Activated CD4-positive, alpha-beta T cell treated with anti-CD3 and anti-CD28 coated beads, Interleukin-2, amount 50 U/mL, for 1 hour (primary cell): Measurements from ENCODE around the gene GLRX2.
"Not testable (repeated sequence)": the region's sequence is repeated elsewhere in the genome, so short reads cannot be mapped to it uniquely, and the experiment has no call there.

Experiments used
- DNase-seq: peaks from one replicate; pipeline ENCODE4 v3.0.0-alpha.2; 2020

The GLRX2 gene

GRCh38 chr1:193062698-193063463 is 42.3 kb downstream of the GLRX2 start:
- DNase-seq: no peak

DNA sequence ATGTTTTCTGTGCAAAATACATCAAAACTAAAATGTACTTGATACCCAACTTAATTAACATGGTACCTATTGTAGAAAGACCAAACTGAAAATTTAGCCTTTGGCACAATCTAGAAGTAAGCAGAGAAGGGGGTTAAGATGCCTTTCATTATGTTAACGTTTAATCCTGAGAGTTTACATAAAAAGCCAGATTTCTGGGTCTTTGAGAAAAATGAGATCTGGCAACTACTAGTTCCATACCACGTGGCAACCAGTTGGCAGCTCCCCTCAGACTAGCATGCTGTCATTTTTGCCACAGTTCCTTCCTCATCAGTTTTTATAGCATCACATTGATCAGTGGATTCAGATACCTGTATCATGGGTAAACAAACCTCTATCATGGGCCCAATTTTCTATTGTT is 44.3 kb downstream of the GLRX2 start:
- no peak for DNase-seq

- no peak for DNase-seq
Measured at GRCh38 chr1:193060406-193060805, 44.8 kb downstream of the GLRX2 start.

DNA sequence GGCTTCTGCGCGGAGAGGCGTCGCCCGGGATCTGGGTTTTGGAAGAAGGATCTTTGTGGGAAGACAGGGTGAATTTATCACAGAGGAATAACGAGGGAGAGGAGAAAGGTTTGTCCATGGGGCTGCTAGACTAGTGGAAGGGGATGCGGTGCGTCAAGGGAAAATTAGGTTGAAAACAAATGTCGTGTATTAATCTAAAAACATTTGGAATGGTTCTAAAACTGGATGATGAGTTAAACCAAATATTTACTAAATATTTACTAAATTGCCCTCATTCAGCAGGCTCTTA is 45.2 kb downstream of the GLRX2 start:
- no peak for DNase-seq

DNA sequence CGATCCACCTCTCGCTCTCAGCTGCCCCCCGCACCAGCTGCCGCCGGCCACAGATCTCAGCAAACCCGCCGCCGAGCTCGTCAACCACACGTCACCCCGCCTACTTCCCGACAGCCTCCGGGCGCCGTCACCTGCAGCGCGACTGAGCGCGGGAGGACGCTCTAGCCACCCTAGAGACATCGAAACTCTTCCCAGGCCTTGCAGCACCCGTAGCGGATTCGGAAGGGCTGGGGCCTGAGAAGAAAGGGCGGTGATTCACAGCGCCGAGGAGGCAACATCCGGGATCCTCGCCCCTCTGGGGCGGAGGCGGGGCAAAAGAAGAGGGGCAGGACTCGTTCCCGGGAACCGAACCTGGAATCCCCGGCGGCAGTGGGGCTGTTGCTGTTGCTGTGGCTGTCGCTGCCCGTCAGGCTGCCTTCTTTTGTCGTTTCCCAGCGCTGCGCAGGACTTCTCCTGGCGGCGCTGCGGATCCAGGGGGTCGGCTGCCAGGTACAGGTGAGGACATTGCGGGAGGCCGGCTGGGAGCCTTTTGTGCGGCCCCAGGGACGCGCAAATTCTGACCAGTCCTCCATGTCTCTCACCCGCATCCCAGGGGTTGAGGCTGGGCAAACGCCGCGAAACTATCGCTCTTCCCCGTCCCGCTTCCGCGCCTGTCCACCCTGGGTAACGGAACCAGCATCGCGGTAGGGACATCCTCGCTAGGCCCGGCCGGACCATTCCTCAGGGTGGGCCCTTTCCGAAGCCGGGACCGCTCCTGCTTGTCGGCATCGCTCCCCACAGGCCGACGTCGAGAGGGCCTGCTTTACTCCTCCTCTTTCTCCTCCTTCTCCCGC is 45.7 kb downstream of the GLRX2 start, which contains the start of the genes RO60 and UCHL5:
RO60 (plus strand) TSS at position 331 of the 833 bp plus-strand sequence. CDS start 9,443 bp downstream, outside the sequence.
UCHL5 (minus strand) TSS at position 79 of the 833 bp plus-strand sequence. CDS start 100 bp downstream, outside the sequence.
- DNase-seq: peak; percentile 91

- DNase-seq: peak; percentile 25
Measured at GRCh38 chr1:193058529-193059281, 46.5 kb downstream of the GLRX2 start.

DNA sequence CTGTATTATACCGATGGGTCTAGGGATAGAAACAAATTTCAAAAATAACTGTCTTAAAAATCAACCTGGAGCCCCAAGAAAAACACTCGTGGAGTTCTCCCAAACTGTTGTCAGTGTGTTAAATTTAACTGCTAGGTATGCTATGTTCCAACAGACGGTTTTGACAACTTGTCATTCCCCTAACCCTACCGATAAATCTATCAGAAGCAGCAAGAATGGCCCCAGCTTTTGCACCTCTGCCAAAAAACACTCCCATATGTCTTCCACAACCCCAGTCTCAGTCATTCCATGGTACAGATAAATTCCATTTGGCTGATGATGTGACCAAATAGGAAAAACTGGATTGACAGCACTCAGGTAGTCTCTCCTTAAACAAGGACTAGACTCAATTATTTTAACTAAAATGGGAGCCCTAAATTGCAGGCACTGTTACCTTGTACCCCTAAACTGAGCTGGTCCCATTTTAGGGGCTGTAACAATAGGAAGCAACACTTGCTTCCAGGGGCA is 51.0 kb downstream of the GLRX2 start:
- no peak for DNase-seq

DNA sequence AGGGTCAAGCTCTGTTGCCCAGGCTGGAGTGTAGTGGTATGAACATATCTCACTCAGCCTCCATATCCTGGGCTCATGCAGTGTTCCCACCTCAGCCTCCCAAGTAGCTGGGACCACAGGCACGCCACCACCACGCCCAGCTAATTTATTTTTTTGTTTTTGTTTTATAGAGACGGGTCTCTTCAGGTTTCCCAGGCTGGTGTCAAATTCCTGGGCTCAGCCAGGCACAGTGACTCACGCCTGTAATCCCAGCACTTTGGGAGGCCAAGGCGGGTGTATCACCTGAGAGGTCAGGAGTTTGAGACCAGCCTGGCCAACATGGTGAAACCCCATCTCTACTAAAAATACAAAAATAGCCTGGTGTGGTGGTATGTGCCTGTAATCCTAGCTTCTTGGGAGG is 56.3 kb downstream of the GLRX2 start:
- DNase-seq: not testable (repeated sequence)
